ENCODE measurements around the gene PALLD. TPM values are rescaled to one million over a fixed set of nuclear protein-coding genes. Genes with fewer than 3 reads are reported as not detected.

PALLD gene
- polyA plus RNA-seq, 1 donor (not counting 4 experiments of a cell fraction or from before 2014, with no cell fraction given), result 136 TPM

GRCh38 chr4:168813890-168814289 lies 317.0 kb downstream of the PALLD start:
- no peak overlapping the region for H3K4me3 ChIP-seq (ENCODE audit: control insufficient read depth in 2 of 3, extremely low read depth in 1 of 3, insufficient read depth in 2 of 3, low read depth in 1 of 3, low read length in 3 of 3)
- no peak for FAIRE-seq
- DNase-seq (ENCODE audit: low read depth, low spot score), result no peak
- no peak overlapping the region for H2AFZ ChIP-seq (ENCODE audit: control insufficient read depth, low read length)
- H3K36me3 ChIP-seq (ENCODE audit: control insufficient read depth in 2 of 2, extremely low read depth in 1 of 2, insufficient read depth in 2 of 2, low read length in 2 of 2), result no peaks in the 10 kb centered on the region
- H3K4me2 ChIP-seq (ENCODE audit: control insufficient read depth, extremely low read depth, insufficient read depth, low read depth, low read length), result no peak overlapping the region
- H3K9me1 ChIP-seq (ENCODE audit: control insufficient read depth, extremely low read depth, insufficient read depth, low read length), result no peaks in the 10 kb centered on the region
- dilution Hi-C loops (cut with MboI; ENCODE audit: extremely low pct_ligation_motif_present, low sequenced_read_pairs), result no loop called here
- H3K4me1 ChIP-seq (ENCODE audit: control insufficient read depth, extremely low read depth, insufficient read depth, low read length), result peaks cover 41% of the 10 kb centered on the region
- TF ChIP-seq, protein P1, sequence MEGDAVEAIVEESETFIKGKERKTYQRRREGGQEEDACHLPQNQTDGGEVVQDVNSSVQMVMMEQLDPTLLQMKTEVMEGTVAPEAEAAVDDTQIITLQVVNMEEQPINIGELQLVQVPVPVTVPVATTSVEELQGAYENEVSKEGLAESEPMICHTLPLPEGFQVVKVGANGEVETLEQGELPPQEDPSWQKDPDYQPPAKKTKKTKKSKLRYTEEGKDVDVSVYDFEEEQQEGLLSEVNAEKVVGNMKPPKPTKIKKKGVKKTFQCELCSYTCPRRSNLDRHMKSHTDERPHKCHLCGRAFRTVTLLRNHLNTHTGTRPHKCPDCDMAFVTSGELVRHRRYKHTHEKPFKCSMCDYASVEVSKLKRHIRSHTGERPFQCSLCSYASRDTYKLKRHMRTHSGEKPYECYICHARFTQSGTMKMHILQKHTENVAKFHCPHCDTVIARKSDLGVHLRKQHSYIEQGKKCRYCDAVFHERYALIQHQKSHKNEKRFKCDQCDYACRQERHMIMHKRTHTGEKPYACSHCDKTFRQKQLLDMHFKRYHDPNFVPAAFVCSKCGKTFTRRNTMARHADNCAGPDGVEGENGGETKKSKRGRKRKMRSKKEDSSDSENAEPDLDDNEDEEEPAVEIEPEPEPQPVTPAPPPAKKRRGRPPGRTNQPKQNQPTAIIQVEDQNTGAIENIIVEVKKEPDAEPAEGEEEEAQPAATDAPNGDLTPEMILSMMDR (optimal IDR thresholded peaks at IDR 0.05 in 1 of 3, IDR thresholded peaks at IDR 0.05 in 1 of 3, conservative IDR thresholded peaks at IDR 0.05 in 1 of 3; ENCODE audit: extremely low read depth in 1 of 3, insufficient read depth in 2 of 3, low read length in 3 of 3), result no peak
- no peak for TF ChIP-seq EZH2 (IDR thresholded peaks at IDR 0.05; ENCODE audit: low read length)
- H3K79me2 ChIP-seq (ENCODE audit: control insufficient read depth, insufficient read depth, low read length), result no peaks in the 10 kb centered on the region
- H3K27ac ChIP-seq (ENCODE audit: control insufficient read depth, insufficient read depth, low read length), result no peak overlapping the region
- H3K27me3 ChIP-seq (ENCODE audit: control insufficient read depth, extremely low read depth, insufficient read depth, low read length), result no peaks in the 10 kb centered on the region
- H4K20me1 ChIP-seq (ENCODE audit: control insufficient read depth, extremely low read depth, insufficient read depth, low read length), result no peaks in the 10 kb centered on the region
- no peak overlapping the region for H3K9ac ChIP-seq (ENCODE audit: control insufficient read depth, extremely low read depth, insufficient read depth, low read length)
- no peaks in the 10 kb centered on the region for H3K9me3 ChIP-seq (ENCODE audit: control insufficient read depth, low read depth, low read length)

DNA sequence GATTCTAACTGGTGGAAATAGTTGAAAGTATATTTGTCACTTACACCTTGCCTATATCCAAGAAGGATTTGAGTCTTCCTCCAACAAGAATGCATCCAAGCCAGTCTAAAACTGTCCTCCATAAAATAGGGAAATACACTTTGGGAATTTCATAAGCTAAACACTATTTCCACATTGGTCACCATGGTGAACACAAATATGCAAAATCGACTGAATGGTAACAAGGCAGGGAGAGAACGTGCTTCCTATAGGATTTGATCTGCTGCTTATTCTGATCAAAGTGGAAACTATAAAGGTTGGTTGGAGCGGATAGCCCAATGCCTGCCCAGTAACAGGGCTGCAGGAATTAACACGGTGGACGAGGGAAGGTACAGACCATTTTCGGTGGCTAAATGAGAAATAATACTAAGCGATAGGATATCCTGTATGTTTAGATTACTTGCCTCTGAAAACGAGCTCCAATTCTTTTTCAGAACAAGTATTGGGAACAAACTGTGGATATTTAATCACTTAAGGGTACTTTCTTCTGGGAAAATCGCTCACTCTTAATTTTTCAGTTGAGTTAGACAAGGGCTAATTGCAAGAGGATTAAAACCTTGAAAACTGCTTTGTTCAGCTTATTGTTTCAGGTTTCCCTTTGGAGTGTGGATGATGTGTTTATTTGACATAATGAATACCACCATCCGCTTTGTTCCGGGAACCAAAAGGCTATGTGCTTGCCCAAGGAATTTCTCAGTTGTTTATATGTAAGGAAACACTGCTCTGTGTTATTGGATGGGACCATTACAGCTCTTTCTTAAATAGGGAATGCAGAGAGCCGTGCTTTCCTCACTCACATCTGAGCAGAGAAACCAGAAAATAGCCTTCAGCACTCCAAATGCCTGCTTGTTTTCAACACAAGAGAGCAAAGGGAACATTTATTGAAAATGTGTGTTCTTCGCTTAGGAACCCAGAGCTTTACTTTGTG lies 318.8 kb downstream of the PALLD start:
- Histone ChIP-seq H3K4me2 (ENCODE audit: control insufficient read depth, extremely low read depth, insufficient read depth, low read depth, low read length) (no peak overlapping the region), H3K36me3 (ENCODE audit: control insufficient read depth in 2 of 2, extremely low read depth in 1 of 2, insufficient read depth in 2 of 2, low read length in 2 of 2) (no peaks in the 10 kb centered on the region), H3K9me1 (ENCODE audit: control insufficient read depth, extremely low read depth, insufficient read depth, low read length) (no peaks in the 10 kb centered on the region), H3K4me3 (ENCODE audit: control insufficient read depth in 2 of 3, extremely low read depth in 1 of 3, insufficient read depth in 2 of 3, low read depth in 1 of 3, low read length in 3 of 3) (no peak overlapping the region), H2AFZ (ENCODE audit: control insufficient read depth, low read length) (peak overlapping the region; percentile 59), H3K9ac (ENCODE audit: control insufficient read depth, extremely low read depth, insufficient read depth, low read length) (no peak overlapping the region), H3K9me3 (ENCODE audit: control insufficient read depth, low read depth, low read length) (no peaks in the 10 kb centered on the region), H3K4me1 (ENCODE audit: control insufficient read depth, extremely low read depth, insufficient read depth, low read length) (peaks cover 40% of the 10 kb centered on the region), H3K27me3 (ENCODE audit: control insufficient read depth, extremely low read depth, insufficient read depth, low read length) (no peaks in the 10 kb centered on the region), H4K20me1 (ENCODE audit: control insufficient read depth, extremely low read depth, insufficient read depth, low read length) (no peaks in the 10 kb centered on the region), H3K79me2 (ENCODE audit: control insufficient read depth, insufficient read depth, low read length) (no peaks in the 10 kb centered on the region), H3K27ac (ENCODE audit: control insufficient read depth, insufficient read depth, low read length) (peak overlapping the region; percentile 50)
- no peak for TF ChIP-seq EZH2 (IDR thresholded peaks at IDR 0.05; ENCODE audit: low read length)
- TF ChIP-seq, protein P1 (optimal IDR thresholded peaks at IDR 0.05 in 1 of 3, IDR thresholded peaks at IDR 0.05 in 1 of 3, conservative IDR thresholded peaks at IDR 0.05 in 1 of 3; ENCODE audit: extremely low read depth in 1 of 3, insufficient read depth in 2 of 3, low read length in 3 of 3), result no peak
- dilution Hi-C loops (cut with MboI; ENCODE audit: extremely low pct_ligation_motif_present, low sequenced_read_pairs), result no loop called here
- FAIRE-seq (peak; percentile 74), DNase-seq (ENCODE audit: low read depth, low spot score) (no peak)

Data from keratinocyte (primary cell).